Ovary (tissue), 9 donors: Measurements from ENCODE around the gene APBB1. TPM values are rescaled to one million over a fixed set of nuclear protein-coding genes. Genes with fewer than 3 reads are reported as not detected.

Experiments used
- DNase-seq, 5 donors: peaks; one replicate each; pipeline ENCODE4 v3.0.0-alpha.2; 2019 to 2020
- H3K27ac ChIP-seq, 2 donors: fragments of 200-600 bp; one replicate each; pipeline versions ENCODE4 v1.5.1 to v1.8.0; 2019 to 2022
- H3K27me3 ChIP-seq: fragments of 200-600 bp; one replicate; pipeline ENCODE4 v1.8.0; 2022
- H3K36me3 ChIP-seq: fragments of 200-600 bp; sonication (generic); one replicate; pipeline ENCODE4 v1.5.1; 2019
- H3K4me1 ChIP-seq: one replicate; pipeline ENCODE4 v1.8.1; 2013; ENCODE audit warnings: mild to moderate bottlenecking, moderate library complexity; ENCODE audit not compliant: insufficient read depth
- H3K4me3 ChIP-seq: fragments of 200-600 bp; sonication (generic); one replicate; pipeline ENCODE4 v1.5.1; 2017
- H3K9me3 ChIP-seq, 2 donors: fragments of 200-600 bp in 1 of 2; sonication (generic) in 1 of 2; one replicate each; pipeline versions ENCODE4 v1.5.1 to v1.8.1; 2013 to 2019; ENCODE audit warnings: mild to moderate bottlenecking in 1 of 2, moderate library complexity in 1 of 2
- CTCF ChIP-seq, 3 donors: fragments of 450-650 bp in 2 of 3; fragments of 200-600 bp in 1 of 3; IDR thresholded peaks; one replicate each; pipeline versions ENCODE4 v1.5.1 to v1.8.0; 2016 to 2022; ENCODE audit warnings: antibody characterized with exemption in 3 of 3, mild to moderate bottlenecking in 1 of 3
- EP300 ChIP-seq: sonication (generic); formaldehyde crosslinking; IDR thresholded peaks from one replicate; pipeline ENCODE4 v1.6.1; 2017; ENCODE audit warnings: antibody characterized with exemption
- POLR2A ChIP-seq: fragments of 450-650 bp; IDR thresholded peaks from one replicate; pipeline ENCODE4 v1.6.1; 2017; ENCODE audit warnings: antibody characterized with exemption, mild to moderate bottlenecking, moderate library complexity
- WGBS, 3 donors: extraction: QIAGEN DNeasy Blood & Tissue Kit in 1 of 3; methylation state at CpG; one replicate each; pipeline versions ENCODE4 v1.1.5 to v1.1.7; 2013 to 2017; 5-methylcytosine and 5-hydroxymethylcytosine counted together
- intact Hi-C, 4 donors: fragments of 100-400 bp; cut with DNase I; formaldehyde crosslinking; loops; one replicate each; pipeline versions ENCODE4 v1.11.0 to v1.15.1; 2022 to 2023
- polyA plus RNA-seq, 2 donors: library from polyadenylated mRNA; stranded (reverse); fragments of 200-250 nt in 1 of 2; fragments of 350-450 nt in 1 of 2; fragmentation: Illumina TruSeq in 1 of 2; extraction: RNeasy Lipid Tissue Mini Kit (QIAGEN cat#74804) in 1 of 2; gene quantifications; one replicate each; pipeline ENCODE4 v1.2.3, GENCODE V29; 2013 to 2014
- total RNA-seq, 7 donors: library from RNA; depleted of rRNA in 2 of 7; stranded (reverse); fragments of >200 nt in 2 of 7; fragmentation: NEBNext Ultra II Directional in 3 of 7; extraction: Animal tissue kit (Norgen Biotek cat#: 25700) in 3 of 7; gene quantifications; one replicate each; pipeline versions ENCODE4 v1.1.0 to v1.2.4, GENCODE V29; 2016 to 2023
- donor health status: DM: no; HTN: no; CAD: no; lungs with moderate emphysema.
- donor health status: DM: no; HTN: no; CAD: no.
- donor health status: Bipolar disorder and iron deficiency.
- donor health status: DM: yes; HTN: yes; CAD: no.
- donor health status: DM: no; HTN: no; CAD: no.
- donor health status: DM: yes; HTN: yes; CAD: no.

The APBB1 gene
- total and polyA plus RNA-seq, 9 donors: 34.1 to 90.9 (median 59.9) TPM

- H3K4me3 ChIP-seq: peak overlapping the region; percentile 65
- H3K27ac ChIP-seq: peak overlapping the region; percentile 73 to 77
- H3K4me1 ChIP-seq: peaks cover 3% of the 10 kb centered on the region
- TF ChIP-seq POLR2A (no peak), CTCF (IDR thresholded peaks at IDR 0.05) (no peak), EP300 (no peak)
- DNase-seq: peak in 1 of 5 donors; percentile 41
- no peaks in the 10 kb centered on the region for H3K27me3 ChIP-seq
- H3K9me3 ChIP-seq: no peaks in the 10 kb centered on the region
- no peaks in the 10 kb centered on the region for H3K36me3 ChIP-seq
- 31 to 41% (median 35%) methylated on average over 16 to 19 of the region's 19 CpGs for WGBS, 3 donors
- intact Hi-C loops: no loop called here
These were observed 28.0 kb downstream of the APBB1 start for GRCh38 chr11:6390718-6391469.

GRCh38 chr11:6389905-6390717 is 28.8 kb downstream of the APBB1 start, which contains the start of gene SMPD1:
Gene SMPD1, plus strand, starts transcription at chr11:6390474. Its CDS starts 125 bp downstream, at chr11:6390599.
- no peaks in the 10 kb centered on the region for H3K9me3 ChIP-seq
- peak; percentile 88 to 92 (median 90) for DNase-seq
- no peaks in the 10 kb centered on the region for H3K27me3 ChIP-seq
- peak within 1 kb of the TSS; percentile 65 for H3K4me3 ChIP-seq
- 0 to 1% (median 1%) methylated on average over 51 to 63 of the region's 63 CpGs for WGBS, 3 donors
- H3K36me3 ChIP-seq: no peaks in the 10 kb centered on the region
- TF ChIP-seq EP300 (no peak), CTCF (IDR thresholded peaks at IDR 0.05) (no peak)
- H3K27ac ChIP-seq: peak within 1 kb of the TSS; percentile 73 to 77
- intact Hi-C loops: loop anchor here in 3 of 4 donors (5.0 to 10.0 kb wide), 3 partner anchors 217 to 315 kb away; partner anchors contain the start of gene MRPL17 (in 1 of the 3)
- peaks cover 3% of the 10 kb centered on the region for H3K4me1 ChIP-seq

GRCh38 chr11:6388748-6389147 is 30.1 kb downstream of the APBB1 start:
- TF ChIP-seq CTCF (IDR thresholded peaks at IDR 0.05) (no peak), POLR2A (no peak), EP300 (no peak)
- WGBS, 3 donors: 88 to 93% (median 91%) methylated on average over 1 of the region's 1 CpG

GRCh38 chr11:6387811-6388599 is 30.9 kb downstream of the APBB1 start:
- H3K36me3 ChIP-seq: no peaks in the 10 kb centered on the region
- intact Hi-C loops: loop anchor here in 3 of 4 donors (5.0 to 10.0 kb wide), 3 partner anchors 219 to 317 kb away; partner anchors contain the start of gene MRPL17 (in 1 of the 3)
- H3K27ac ChIP-seq: peak overlapping the region in 1 of 2 donors; percentile 45
- H3K9me3 ChIP-seq: no peaks in the 10 kb centered on the region
- H3K4me1 ChIP-seq: peaks cover 3% of the 10 kb centered on the region
- 42 to 55% (median 43%) methylated on average over 12 of the region's 12 CpGs for WGBS, 3 donors
- no peak for DNase-seq
- no peak for TF ChIP-seq EP300
- no peak for TF ChIP-seq POLR2A
- no peak for TF ChIP-seq CTCF (IDR thresholded peaks at IDR 0.05)
- no peaks in the 10 kb centered on the region for H3K27me3 ChIP-seq
- no peak overlapping the region for H3K4me3 ChIP-seq

More at GRCh38 chr11:6388748-6389147, 30.1 kb downstream of the APBB1 start:
- intact Hi-C loops: loop anchor here in 3 of 4 donors (5.0 to 10.0 kb wide), 3 partner anchors 219 to 316 kb away; partner anchors contain the start of gene MRPL17 (in 1 of the 3)
- H3K9me3 ChIP-seq: no peaks in the 10 kb centered on the region
- no peaks in the 10 kb centered on the region for H3K36me3 ChIP-seq
- H3K4me1 ChIP-seq: peaks cover 3% of the 10 kb centered on the region
- no peak overlapping the region for H3K4me3 ChIP-seq
- peak overlapping the region in 1 of 2 donors; percentile 77 for H3K27ac ChIP-seq
- no peaks in the 10 kb centered on the region for H3K27me3 ChIP-seq
- no peak for DNase-seq
